Thyroid gland (tissue), 4 donors: ENCODE data around the gene ZNF219. TPM values are rescaled to one million over a fixed set of nuclear protein-coding genes. Genes with fewer than 3 reads are reported as not detected.

Source experiments
- DNase-seq, 2 donors: peaks; one replicate each; pipeline ENCODE4 v3.0.0-alpha.2; 2019
- H3K27ac ChIP-seq, 3 donors: fragments of 200-600 bp; sonication (generic); 1 replicate in 2 of 3; 2 replicates in 1 of 3; pipeline ENCODE4 v1.5.1; 2016 to 2019; ENCODE audit warnings: mild to moderate bottlenecking in 1 of 3, moderate library complexity in 1 of 3
- H3K27me3 ChIP-seq: fragments of 200-600 bp; sonication (generic); one replicate; pipeline ENCODE4 v1.5.1; 2019
- H3K36me3 ChIP-seq, 2 donors: fragments of 200-600 bp; sonication (generic); one replicate each; pipeline ENCODE4 v1.5.1; 2016 to 2019
- H3K4me1 ChIP-seq, 2 donors: fragments of 200-600 bp; sonication (generic); one replicate each; pipeline ENCODE4 v1.5.1; 2017 to 2019
- H3K4me3 ChIP-seq, 3 donors: fragments of 200-600 bp; sonication (generic); replicated peaks in 1 of 3; 1 replicate in 2 of 3; 2 replicates in 1 of 3; pipeline ENCODE4 v1.5.1; 2016; ENCODE audit warnings: mild to moderate bottlenecking in 1 of 3
- H3K9me3 ChIP-seq: fragments of 200-600 bp; sonication (generic); one replicate; pipeline ENCODE4 v1.5.1; 2017
- POLR2A ChIP-seq, 2 donors: fragments of 450-650 bp; IDR thresholded peaks; one replicate each; pipeline ENCODE4 v1.6.1; 2017; ENCODE audit warnings: antibody characterized with exemption in 2 of 2, mild to moderate bottlenecking in 2 of 2, moderate library complexity in 1 of 2
- WGBS, 2 donors: methylation state at CpG; one replicate each; pipeline ENCODE4 v1.1.5; 2017; 5-methylcytosine and 5-hydroxymethylcytosine counted together
- intact Hi-C: fragments of 100-400 bp; cut with DNase I; formaldehyde crosslinking; loops from one replicate; pipeline ENCODE4 v1.15.1; 2023
- total RNA-seq, 4 donors: library from RNA; depleted of rRNA; stranded (reverse); fragments of >200 nt; gene quantifications; one replicate each; pipeline ENCODE4 v1.2.3, GENCODE V29; 2016
- TF ChIP-seq, protein P1 (sequence below), 6 experiments: fragments of 200-600 bp in 3 of 6; fragments of 450-650 bp in 3 of 6; sonication (generic) in 3 of 6; IDR thresholded peaks; one replicate each; pipeline ENCODE4 v1.5.1; 2016 to 2019; ENCODE audit warnings: antibody characterized with exemption in 6 of 6, mild to moderate bottlenecking in 2 of 6, inconsistent platforms in 1 of 6, moderate library complexity in 1 of 6

The ZNF219 gene
- total RNA-seq, 4 donors from 2014 or later: 53.6 to 82.7 (median 67.3) TPM

DNA sequence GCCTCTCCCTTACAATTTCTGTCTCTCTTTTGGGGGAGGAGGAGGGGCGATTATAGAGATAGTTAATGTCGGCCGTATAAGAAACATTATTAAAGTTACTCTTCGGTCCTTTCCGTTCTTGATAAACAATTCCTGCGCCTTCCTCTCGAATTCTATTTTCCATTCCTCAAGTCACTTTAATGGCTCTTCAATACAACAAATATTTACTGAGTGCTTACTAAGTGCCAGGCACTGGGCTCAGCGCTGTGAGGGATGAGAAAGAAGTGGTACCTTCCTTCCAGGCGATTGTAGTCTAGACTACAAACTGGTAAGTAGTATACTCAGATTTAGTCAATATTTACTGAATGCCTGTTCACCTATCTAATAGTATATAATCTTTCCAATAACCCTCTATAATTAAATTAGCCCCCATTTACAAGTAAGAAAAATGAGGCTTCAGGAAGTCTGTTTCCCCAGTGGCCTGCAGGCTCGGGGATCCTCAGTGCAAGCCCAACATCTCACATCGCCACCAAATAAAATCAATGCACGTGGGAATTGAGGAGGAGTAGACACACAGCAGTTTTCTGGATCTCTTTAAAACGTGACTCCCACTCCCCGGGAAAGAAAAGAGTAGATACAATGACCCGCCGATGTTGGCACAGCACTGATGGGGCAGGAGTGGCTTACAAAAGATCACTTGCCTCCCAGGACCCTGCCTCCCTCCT, 589 bp upstream of the ZNF219 start:
- DNase-seq: no peak
- H3K27me3 ChIP-seq: no peaks in the 10 kb centered on the region
- no peaks in the 10 kb centered on the region for H3K36me3 ChIP-seq
- H3K9me3 ChIP-seq: no peaks in the 10 kb centered on the region
- peaks cover 21 to 40% of the 10 kb centered on the region in 2 donors for H3K4me1 ChIP-seq
- peak overlapping the region; percentile 88 to 96 (median 94) for H3K27ac ChIP-seq
- H3K4me3 ChIP-seq: peak overlapping the region in 2 of 3 donors; percentile 25 to 55
- WGBS, 2 donors: 8 to 9% methylated on average over 16 of the region's 16 CpGs
- TF ChIP-seq POLR2A (IDR thresholded peaks at IDR 0.05): no peak
- TF ChIP-seq, protein P1, sequence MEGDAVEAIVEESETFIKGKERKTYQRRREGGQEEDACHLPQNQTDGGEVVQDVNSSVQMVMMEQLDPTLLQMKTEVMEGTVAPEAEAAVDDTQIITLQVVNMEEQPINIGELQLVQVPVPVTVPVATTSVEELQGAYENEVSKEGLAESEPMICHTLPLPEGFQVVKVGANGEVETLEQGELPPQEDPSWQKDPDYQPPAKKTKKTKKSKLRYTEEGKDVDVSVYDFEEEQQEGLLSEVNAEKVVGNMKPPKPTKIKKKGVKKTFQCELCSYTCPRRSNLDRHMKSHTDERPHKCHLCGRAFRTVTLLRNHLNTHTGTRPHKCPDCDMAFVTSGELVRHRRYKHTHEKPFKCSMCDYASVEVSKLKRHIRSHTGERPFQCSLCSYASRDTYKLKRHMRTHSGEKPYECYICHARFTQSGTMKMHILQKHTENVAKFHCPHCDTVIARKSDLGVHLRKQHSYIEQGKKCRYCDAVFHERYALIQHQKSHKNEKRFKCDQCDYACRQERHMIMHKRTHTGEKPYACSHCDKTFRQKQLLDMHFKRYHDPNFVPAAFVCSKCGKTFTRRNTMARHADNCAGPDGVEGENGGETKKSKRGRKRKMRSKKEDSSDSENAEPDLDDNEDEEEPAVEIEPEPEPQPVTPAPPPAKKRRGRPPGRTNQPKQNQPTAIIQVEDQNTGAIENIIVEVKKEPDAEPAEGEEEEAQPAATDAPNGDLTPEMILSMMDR (IDR thresholded peaks at IDR 0.05): no peak
- intact Hi-C loops: no loop called here

DNA sequence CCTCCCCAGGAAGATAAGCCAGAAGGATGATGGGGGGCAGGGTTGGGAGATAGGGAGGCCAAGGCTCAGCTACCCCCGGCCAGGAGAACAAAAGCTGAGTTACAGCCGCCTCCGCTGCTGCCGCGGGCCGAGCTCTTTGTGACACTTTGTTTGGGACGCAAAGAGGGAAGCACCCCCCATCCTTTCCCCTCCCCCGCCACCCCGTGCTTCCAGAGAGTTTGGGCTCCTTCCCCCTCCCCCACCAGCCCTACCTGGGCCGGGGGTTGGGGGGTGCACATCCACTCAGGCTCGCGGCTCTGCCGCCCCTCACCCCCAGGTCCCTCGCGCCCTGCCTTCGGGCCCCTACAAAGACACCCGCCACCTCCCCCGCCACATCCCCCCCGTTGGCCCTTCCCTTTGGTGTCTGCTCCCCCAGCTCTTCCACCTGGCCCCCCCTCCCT, 799 bp downstream of the ZNF219 start:
- TF ChIP-seq POLR2A (IDR thresholded peaks at IDR 0.05): peak in 1 of 2 donors; percentile 26
- TF ChIP-seq, protein P1 (IDR thresholded peaks at IDR 0.05): no peak
- intact Hi-C loops: no loop called here
- H3K9me3 ChIP-seq: no peaks in the 10 kb centered on the region
- peaks cover 35 to 46% of the 10 kb centered on the region in 2 donors for H3K4me1 ChIP-seq
- DNase-seq: peak; percentile 53 to 65
- H3K4me3 ChIP-seq: peak overlapping the region in 1 of 3 donors; percentile 55
- 4% methylated on average over 13 of the region's 19 CpGs; no CpG with 5 or more reads in 1 of the 2 donors for WGBS, 2 donors
- H3K36me3 ChIP-seq: no peaks in the 10 kb centered on the region
- H3K27ac ChIP-seq: peak overlapping the region; percentile 85 to 95 (median 94)
- no peaks in the 10 kb centered on the region for H3K27me3 ChIP-seq

DNA sequence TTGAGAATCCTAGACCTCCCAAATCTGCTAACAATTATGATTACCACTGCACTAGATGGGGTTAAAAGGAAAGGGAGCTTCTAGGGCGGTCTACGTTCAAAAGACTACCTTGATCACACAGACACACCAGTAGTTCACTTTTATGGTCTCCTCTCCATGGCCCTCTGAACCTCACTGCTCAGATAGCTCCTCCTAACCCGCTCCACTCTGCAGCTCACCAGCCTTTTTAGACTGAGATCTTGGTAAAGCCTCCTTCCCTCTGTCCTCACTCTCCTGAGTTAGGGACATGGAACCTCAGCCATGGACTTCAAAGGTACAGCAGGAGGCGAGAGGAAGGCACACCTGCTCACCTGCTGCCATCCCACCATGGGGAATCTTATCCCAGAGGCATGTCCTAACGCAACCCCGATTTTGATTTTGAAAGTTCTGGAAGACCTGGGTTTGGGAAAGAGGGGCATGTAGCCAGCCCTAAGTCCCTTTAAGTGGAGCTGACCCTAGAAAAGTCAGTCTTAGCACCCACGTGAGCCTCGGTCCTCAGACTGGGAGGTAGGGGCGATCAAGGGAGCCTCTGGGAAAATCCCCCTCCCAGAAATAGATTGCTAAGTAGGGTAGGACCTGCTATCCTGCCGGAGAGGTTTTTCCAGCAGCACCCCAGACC, 1.3 kb downstream of the ZNF219 start:
- Histone ChIP-seq H3K4me1 (peaks cover 36 to 48% of the 10 kb centered on the region in 2 donors), H3K36me3 (no peaks in the 10 kb centered on the region), H3K27ac (peak overlapping the region; percentile 85 to 95 (median 94)), H3K9me3 (no peaks in the 10 kb centered on the region), H3K27me3 (no peaks in the 10 kb centered on the region), H3K4me3 (peak overlapping the region in 1 of 3 donors; percentile 55)
- TF ChIP-seq, protein P1 (IDR thresholded peaks at IDR 0.05): no peak
- no peak for TF ChIP-seq POLR2A (IDR thresholded peaks at IDR 0.05)
- no peak for DNase-seq
- WGBS, 2 donors: 52 to 56% methylated on average over 8 to 10 of the region's 10 CpGs
- intact Hi-C loops: no loop called here

DNA sequence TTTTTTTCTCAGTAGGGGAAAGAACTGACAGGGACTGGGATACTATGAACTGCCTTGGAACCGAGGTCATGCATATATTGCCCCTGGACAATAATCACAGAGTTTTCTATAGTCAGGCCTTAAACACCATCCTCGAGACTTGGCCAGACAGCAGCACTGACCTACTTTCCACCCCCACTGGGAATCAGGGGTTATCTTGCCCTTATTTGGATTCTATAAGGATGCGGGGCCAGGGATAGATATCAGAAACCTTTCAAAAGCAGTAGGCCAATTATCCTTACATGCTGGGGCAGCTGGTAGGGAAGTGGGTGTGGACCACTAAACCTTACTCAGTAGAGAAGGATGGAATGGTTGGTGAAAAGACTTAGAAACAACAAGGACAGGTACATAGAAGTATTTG, 2.0 kb downstream of the ZNF219 start:
- H3K4me3 ChIP-seq: no peak overlapping the region
- peaks cover 37 to 55% of the 10 kb centered on the region in 2 donors for H3K4me1 ChIP-seq
- no peak for DNase-seq
- peak overlapping the region in 2 of 3 donors; percentile 94 to 95 for H3K27ac ChIP-seq
- H3K36me3 ChIP-seq: no peaks in the 10 kb centered on the region
- intact Hi-C loops: no loop called here
- no peaks in the 10 kb centered on the region for H3K9me3 ChIP-seq
- no peaks in the 10 kb centered on the region for H3K27me3 ChIP-seq
- 79 to 82% methylated on average over 3 of the region's 3 CpGs for WGBS, 2 donors
- TF ChIP-seq, protein P1 (IDR thresholded peaks at IDR 0.05): no peak
- no peak for TF ChIP-seq POLR2A (IDR thresholded peaks at IDR 0.05)
